Measurements from ENCODE around the gene LRP1. TPM values are rescaled to one million over a fixed set of nuclear protein-coding genes. Genes with fewer than 3 reads are reported as not detected.
A peak's percentile ranks its signal among the peaks of the same experiment; 100 is the strongest.

The LRP1 gene
- total RNA-seq, 1 experiment from 2014 or later: 0.56 TPM

- no peak overlapping the region for H3K4me3 ChIP-seq (ENCODE audit: low read length)
- peaks cover 25% of the 10 kb centered on the region for H4K20me1 ChIP-seq (ENCODE audit: insufficient read depth, low read depth, low read length)
- no peaks in the 10 kb centered on the region for H3K9me3 ChIP-seq (ENCODE audit: low read length)
- DNase-seq: no peak
- peak overlapping the region; percentile 31; the same call in 1 of the 2 replicates for H3K9ac ChIP-seq (ENCODE audit: low read length)
- no peaks in the 10 kb centered on the region for H3K27me3 ChIP-seq (ENCODE audit: low read length)
- H3K4me2 ChIP-seq (ENCODE audit: low read depth, low read length, poor library complexity, severe bottlenecking): no peak overlapping the region
- peak overlapping the region; percentile 57 for H3K27ac ChIP-seq (ENCODE audit: low read length)
- peaks cover 23% of the 10 kb centered on the region for H3K79me2 ChIP-seq (ENCODE audit: low read length)
- no peaks in the 10 kb centered on the region for H3K9me2 ChIP-seq (replicated peaks; ENCODE audit: insufficient read depth, low read length)
- H2AFZ ChIP-seq (ENCODE audit: low read length): no peak overlapping the region
- H3K36me3 ChIP-seq (ENCODE audit: insufficient read depth, low read length): peaks cover 26% of the 10 kb centered on the region
- peaks cover 82% of the 10 kb centered on the region for H3K4me1 ChIP-seq (ENCODE audit: low read length)
These were observed 106.3 kb downstream of the LRP1 start for GRCh38 chr12:57234571-57235016.

- H4K20me1 ChIP-seq (ENCODE audit: insufficient read depth, low read depth, low read length): peaks cover 25% of the 10 kb centered on the region
These were observed 106.9 kb downstream of the LRP1 start for GRCh38 chr12:57235017-57235727.

DNA sequence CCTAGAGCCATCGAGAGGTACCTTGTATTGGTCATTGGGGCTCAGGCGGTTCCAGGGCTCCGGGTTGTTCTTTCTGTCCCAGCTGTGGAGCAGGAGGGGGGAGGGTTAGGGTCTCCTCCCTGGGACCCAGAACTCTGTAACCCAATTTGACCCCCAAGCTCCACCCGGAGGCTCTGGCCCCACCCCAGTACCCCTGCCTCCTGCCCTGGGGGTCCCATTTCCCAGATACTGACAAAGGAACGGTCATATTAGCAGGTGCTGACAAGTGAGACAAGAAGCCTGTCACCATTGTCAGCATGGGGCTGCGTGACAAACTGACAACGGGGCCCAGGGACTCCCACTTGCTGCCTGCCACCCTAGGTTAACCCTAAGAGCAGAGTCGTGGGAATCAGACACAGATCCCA lies 107.4 kb downstream of the LRP1 start:
- no peaks in the 10 kb centered on the region for H3K27me3 ChIP-seq (ENCODE audit: low read length)
- H3K9ac ChIP-seq (ENCODE audit: low read length): no peak overlapping the region
- H3K79me2 ChIP-seq (ENCODE audit: low read length): peaks cover 12% of the 10 kb centered on the region
- peaks cover 89% of the 10 kb centered on the region for H3K4me1 ChIP-seq (ENCODE audit: low read length)
- H3K4me3 ChIP-seq (ENCODE audit: low read length): no peak overlapping the region
- peak; percentile 65 for DNase-seq
- H4K20me1 ChIP-seq (ENCODE audit: insufficient read depth, low read depth, low read length): peaks cover 23% of the 10 kb centered on the region
- H3K27ac ChIP-seq (ENCODE audit: low read length): no peak overlapping the region
- no peak overlapping the region for H3K4me2 ChIP-seq (ENCODE audit: low read depth, low read length, poor library complexity, severe bottlenecking)
- H3K36me3 ChIP-seq (ENCODE audit: insufficient read depth, low read length): peaks cover 24% of the 10 kb centered on the region
- H2AFZ ChIP-seq (ENCODE audit: low read length): no peak overlapping the region
- H3K9me3 ChIP-seq (ENCODE audit: low read length): no peaks in the 10 kb centered on the region
- H3K9me2 ChIP-seq (replicated peaks; ENCODE audit: insufficient read depth, low read length): no peaks in the 10 kb centered on the region

More at GRCh38 chr12:57235017-57235727, 106.9 kb downstream of the LRP1 start:
- H3K9me2 ChIP-seq (replicated peaks; ENCODE audit: insufficient read depth, low read length): no peaks in the 10 kb centered on the region
- H3K27me3 ChIP-seq (ENCODE audit: low read length): no peaks in the 10 kb centered on the region
- no peak overlapping the region for H3K4me3 ChIP-seq (ENCODE audit: low read length)
- peaks cover 88% of the 10 kb centered on the region for H3K4me1 ChIP-seq (ENCODE audit: low read length)
- no peaks in the 10 kb centered on the region for H3K9me3 ChIP-seq (ENCODE audit: low read length)
- H3K4me2 ChIP-seq (ENCODE audit: low read depth, low read length, poor library complexity, severe bottlenecking): no peak overlapping the region
- H3K36me3 ChIP-seq (ENCODE audit: insufficient read depth, low read length): peaks cover 26% of the 10 kb centered on the region
- H2AFZ ChIP-seq (ENCODE audit: low read length): no peak overlapping the region
- no peak for DNase-seq
- peaks cover 17% of the 10 kb centered on the region for H3K79me2 ChIP-seq (ENCODE audit: low read length)
- 0 out of 2 replicates have a peak overlapping the region, but pooled peaks have one; percentile 31 for H3K9ac ChIP-seq (ENCODE audit: low read length)
- peak overlapping the region; percentile 57; the same call in 1 of the 2 replicates for H3K27ac ChIP-seq (ENCODE audit: low read length)

GRCh38 chr12:57236201-57236924 lies 108.1 kb downstream of the LRP1 start:
- Histone ChIP-seq H3K27ac (ENCODE audit: low read length) (no peak overlapping the region), H3K9me2 (replicated peaks; ENCODE audit: insufficient read depth, low read length) (no peaks in the 10 kb centered on the region), H3K9me3 (ENCODE audit: low read length) (no peaks in the 10 kb centered on the region), H3K9ac (ENCODE audit: low read length) (no peak overlapping the region), H3K4me3 (ENCODE audit: low read length) (no peak overlapping the region), H3K4me2 (ENCODE audit: low read depth, low read length, poor library complexity, severe bottlenecking) (no peak overlapping the region), H3K79me2 (ENCODE audit: low read length) (peaks cover 5% of the 10 kb centered on the region), H3K4me1 (ENCODE audit: low read length) (peaks cover 89% of the 10 kb centered on the region), H3K27me3 (ENCODE audit: low read length) (no peaks in the 10 kb centered on the region), H2AFZ (ENCODE audit: low read length) (no peak overlapping the region), H4K20me1 (ENCODE audit: insufficient read depth, low read depth, low read length) (peaks cover 19% of the 10 kb centered on the region), H3K36me3 (ENCODE audit: insufficient read depth, low read length) (peaks cover 18% of the 10 kb centered on the region)
- peak; percentile 78 for DNase-seq

- Histone ChIP-seq H3K9me2 (replicated peaks; ENCODE audit: insufficient read depth, low read length) (no peaks in the 10 kb centered on the region), H3K9me3 (ENCODE audit: low read length) (no peaks in the 10 kb centered on the region), H3K4me2 (ENCODE audit: low read depth, low read length, poor library complexity, severe bottlenecking) (no peak overlapping the region), H3K4me3 (ENCODE audit: low read length) (no peak overlapping the region), H3K79me2 (ENCODE audit: low read length) (no peaks in the 10 kb centered on the region), H4K20me1 (ENCODE audit: insufficient read depth, low read depth, low read length) (peaks cover 17% of the 10 kb centered on the region; the same call in 1 of the 2 replicates), H3K27ac (ENCODE audit: low read length) (no peak overlapping the region), H3K4me1 (ENCODE audit: low read length) (peaks cover 89% of the 10 kb centered on the region), H2AFZ (ENCODE audit: low read length) (no peak overlapping the region), H3K9ac (ENCODE audit: low read length) (no peak overlapping the region), H3K27me3 (ENCODE audit: low read length) (no peaks in the 10 kb centered on the region), H3K36me3 (ENCODE audit: insufficient read depth, low read length) (peaks cover 11% of the 10 kb centered on the region)
- DNase-seq: no peak
These were observed 108.8 kb downstream of the LRP1 start for GRCh38 chr12:57236925-57237595.

DNA sequence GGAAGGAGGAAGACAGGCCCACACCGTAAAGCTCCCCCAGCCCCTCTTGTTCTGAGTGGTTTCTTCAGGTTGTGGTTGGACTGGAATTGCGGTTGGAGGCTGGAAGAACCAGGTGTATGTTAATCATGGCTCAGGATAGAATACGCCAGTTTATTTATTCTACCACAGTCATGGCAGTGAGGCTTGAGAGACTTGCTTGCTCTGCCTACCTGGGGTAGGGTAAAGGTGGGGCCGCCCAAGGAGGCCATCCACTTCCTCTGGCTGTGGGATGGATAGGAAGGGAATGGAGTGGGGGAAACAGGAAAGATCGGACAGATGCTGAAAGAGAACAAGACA lies 109.3 kb downstream of the LRP1 start:
- peaks cover 89% of the 10 kb centered on the region for H3K4me1 ChIP-seq (ENCODE audit: low read length)
- no peak for DNase-seq
- H3K4me2 ChIP-seq (ENCODE audit: low read depth, low read length, poor library complexity, severe bottlenecking): no peak overlapping the region
- no peaks in the 10 kb centered on the region for H3K27me3 ChIP-seq (ENCODE audit: low read length)
- no peaks in the 10 kb centered on the region for H3K9me3 ChIP-seq (ENCODE audit: low read length)
- H3K9ac ChIP-seq (ENCODE audit: low read length): no peak overlapping the region
- no peaks in the 10 kb centered on the region for H3K9me2 ChIP-seq (replicated peaks; ENCODE audit: insufficient read depth, low read length)
- H3K4me3 ChIP-seq (ENCODE audit: low read length): no peak overlapping the region
- no peak overlapping the region for H2AFZ ChIP-seq (ENCODE audit: low read length)
- peaks cover 6% of the 10 kb centered on the region for H3K36me3 ChIP-seq (ENCODE audit: insufficient read depth, low read length)
- H4K20me1 ChIP-seq (ENCODE audit: insufficient read depth, low read depth, low read length): peaks cover 12% of the 10 kb centered on the region; the same call in 1 of the 2 replicates
- no peak overlapping the region for H3K27ac ChIP-seq (ENCODE audit: low read length)
- no peaks in the 10 kb centered on the region for H3K79me2 ChIP-seq (ENCODE audit: low read length)

DNA sequence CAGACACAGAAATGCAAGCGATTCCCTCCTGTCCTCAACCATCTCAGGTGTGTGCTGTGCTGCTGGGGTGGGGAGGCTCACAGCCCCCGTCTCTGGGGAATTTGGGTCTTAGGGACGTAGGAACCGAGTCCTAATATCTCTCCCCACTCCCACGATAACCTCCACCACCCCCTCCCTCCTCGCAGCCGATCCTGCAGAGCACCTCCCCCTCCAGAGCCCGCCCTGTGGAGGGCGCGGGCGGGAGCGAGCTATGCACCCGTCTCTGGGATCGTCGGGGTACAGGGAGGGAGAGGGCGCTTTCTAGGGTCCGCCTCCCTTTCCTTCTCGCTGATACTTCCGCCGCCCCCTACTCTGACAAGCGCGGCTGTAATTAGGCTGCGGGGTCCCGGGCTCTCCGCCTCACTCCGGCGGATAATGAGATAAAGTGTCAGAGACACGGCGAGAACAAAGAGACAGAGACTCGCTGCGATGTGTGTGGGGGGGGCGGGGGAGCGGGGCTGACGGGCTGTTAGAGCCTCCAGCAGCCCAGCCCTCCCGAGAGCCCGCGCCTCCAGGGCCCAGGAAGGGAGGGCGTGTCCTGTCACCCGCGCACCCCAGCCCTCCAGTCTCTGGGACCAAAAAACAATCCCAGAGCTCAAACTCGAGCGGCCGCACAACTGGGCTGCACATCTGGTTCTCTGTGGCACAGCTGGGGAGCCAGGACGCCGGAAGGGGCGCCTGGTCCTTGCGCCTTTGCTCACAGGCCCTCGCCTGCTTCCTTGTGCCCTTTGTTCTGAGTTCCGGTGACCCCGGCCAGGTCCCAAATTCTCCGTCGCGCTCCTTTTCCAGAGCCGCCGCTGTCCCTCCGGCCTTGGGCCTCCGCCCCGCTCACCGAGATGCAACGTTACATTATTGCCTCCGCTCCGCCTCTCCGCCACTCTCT lies 109.9 kb downstream of the LRP1 start:
- 0 out of 2 replicates have a peak overlapping the region, but pooled peaks have one; percentile 41 for H3K9ac ChIP-seq (ENCODE audit: low read length)
- peaks cover 7% of the 10 kb centered on the region; the same call in 1 of the 2 replicates for H4K20me1 ChIP-seq (ENCODE audit: insufficient read depth, low read depth, low read length)
- H3K4me3 ChIP-seq (ENCODE audit: low read length): peak overlapping the region; percentile 37; the same call in 1 of the 2 replicates
- DNase-seq: no peak
- no peak overlapping the region for H3K27ac ChIP-seq (ENCODE audit: low read length)
- peak overlapping the region; percentile 99 for H3K4me2 ChIP-seq (ENCODE audit: low read depth, low read length, poor library complexity, severe bottlenecking)
- H3K27me3 ChIP-seq (ENCODE audit: low read length): no peaks in the 10 kb centered on the region
- H3K79me2 ChIP-seq (ENCODE audit: low read length): no peaks in the 10 kb centered on the region
- H2AFZ ChIP-seq (ENCODE audit: low read length): no peak overlapping the region
- no peaks in the 10 kb centered on the region; the same call in 1 of the 2 replicates for H3K36me3 ChIP-seq (ENCODE audit: insufficient read depth, low read length)
- no peaks in the 10 kb centered on the region for H3K9me2 ChIP-seq (replicated peaks; ENCODE audit: insufficient read depth, low read length)
- H3K4me1 ChIP-seq (ENCODE audit: low read length): peaks cover 89% of the 10 kb centered on the region
- H3K9me3 ChIP-seq (ENCODE audit: low read length): no peaks in the 10 kb centered on the region
